ENCODE results near the gene CST7.

DNA sequence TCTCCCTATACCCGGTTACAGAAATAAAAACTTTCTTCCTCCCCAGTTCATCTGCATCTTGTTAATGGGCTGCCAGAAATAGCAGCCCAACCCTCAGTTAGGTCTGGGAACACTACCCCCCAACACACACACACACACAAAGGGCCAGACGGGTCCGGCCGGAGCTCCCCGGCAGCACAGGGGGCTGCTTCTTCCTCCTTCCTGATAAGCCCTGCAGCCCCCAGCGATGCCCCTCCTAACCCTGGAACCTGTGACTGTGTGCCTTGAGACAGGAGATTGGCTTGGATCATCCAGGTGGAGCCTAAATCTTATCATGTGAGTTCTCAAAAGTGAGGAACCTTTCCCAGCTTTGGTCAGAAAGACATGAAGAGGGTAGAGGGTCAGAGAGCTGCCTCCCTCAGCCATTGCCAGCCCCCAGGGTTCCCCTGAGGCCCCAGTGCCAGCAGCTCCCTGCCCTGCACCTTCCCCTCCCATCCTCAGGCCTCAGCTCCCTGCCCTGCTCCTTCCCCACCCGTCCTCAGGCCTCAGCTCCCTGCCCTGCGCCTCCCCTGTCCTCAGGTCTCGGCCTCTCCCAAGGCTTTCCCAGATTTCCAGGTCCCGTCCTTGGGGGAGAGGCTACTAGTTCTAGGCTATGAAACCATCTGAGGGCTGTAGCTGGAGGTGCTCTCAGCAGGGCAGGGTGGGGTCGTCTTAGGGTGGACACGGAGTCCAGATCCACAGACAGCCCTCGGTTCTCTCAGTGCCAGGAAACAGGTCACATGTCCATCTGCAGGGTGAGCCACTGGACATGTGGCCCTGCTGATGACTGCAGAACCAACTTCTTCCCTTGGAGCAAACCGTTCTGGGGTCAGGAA is 34.5 kb upstream of the CST7 start:
- TF ChIP-seq, protein P1, sequence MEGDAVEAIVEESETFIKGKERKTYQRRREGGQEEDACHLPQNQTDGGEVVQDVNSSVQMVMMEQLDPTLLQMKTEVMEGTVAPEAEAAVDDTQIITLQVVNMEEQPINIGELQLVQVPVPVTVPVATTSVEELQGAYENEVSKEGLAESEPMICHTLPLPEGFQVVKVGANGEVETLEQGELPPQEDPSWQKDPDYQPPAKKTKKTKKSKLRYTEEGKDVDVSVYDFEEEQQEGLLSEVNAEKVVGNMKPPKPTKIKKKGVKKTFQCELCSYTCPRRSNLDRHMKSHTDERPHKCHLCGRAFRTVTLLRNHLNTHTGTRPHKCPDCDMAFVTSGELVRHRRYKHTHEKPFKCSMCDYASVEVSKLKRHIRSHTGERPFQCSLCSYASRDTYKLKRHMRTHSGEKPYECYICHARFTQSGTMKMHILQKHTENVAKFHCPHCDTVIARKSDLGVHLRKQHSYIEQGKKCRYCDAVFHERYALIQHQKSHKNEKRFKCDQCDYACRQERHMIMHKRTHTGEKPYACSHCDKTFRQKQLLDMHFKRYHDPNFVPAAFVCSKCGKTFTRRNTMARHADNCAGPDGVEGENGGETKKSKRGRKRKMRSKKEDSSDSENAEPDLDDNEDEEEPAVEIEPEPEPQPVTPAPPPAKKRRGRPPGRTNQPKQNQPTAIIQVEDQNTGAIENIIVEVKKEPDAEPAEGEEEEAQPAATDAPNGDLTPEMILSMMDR (IDR thresholded peaks at IDR 0.05; ENCODE audit: extremely low read depth in 1 of 2, insufficient read depth in 1 of 2, low read depth in 1 of 2, low read length in 2 of 2) = no peak
- no peak for TF ChIP-seq EZH2 (IDR thresholded peaks at IDR 0.05; ENCODE audit: borderline replicate concordance, low read depth, low read length, severe bottlenecking)
- no peak for TF ChIP-seq POLR2AphosphoS5 (IDR thresholded peaks at IDR 0.05; ENCODE audit: insufficient read depth, low read depth, low read length)
- TF ChIP-seq FOS (IDR thresholded peaks at IDR 0.05; ENCODE audit: borderline replicate concordance, insufficient read depth, low read length) = no peak
- no peak for TF ChIP-seq POLR2A (IDR thresholded peaks at IDR 0.05; ENCODE audit: low read depth, low read length)
- no peak for TF ChIP-seq MYC (IDR thresholded peaks at IDR 0.05; ENCODE audit: low read depth, low read length)

All from endothelial cell of umbilical vein (primary cell).